Liver (tissue), 9 donors: ENCODE data around the gene MN1. TPM values are rescaled to one million over a fixed set of nuclear protein-coding genes. Genes with fewer than 3 reads are reported as not detected.

Source experiments
- DNase-seq: peaks from one replicate; pipeline ENCODE4 v3.0.0-alpha.2; 2017; ENCODE audit warnings: low spot score
- H3K27ac ChIP-seq, 2 donors: one replicate each; pipeline ENCODE4 v1.7.0; 2013; ENCODE audit warnings: inconsistent platforms in 2 of 2, low read length in 2 of 2, control low read depth in 1 of 2, low read depth in 1 of 2, mild to moderate bottlenecking in 1 of 2
- H3K27me3 ChIP-seq, 4 donors: one replicate each; pipeline versions ENCODE4 v1.6.1 to v1.7.0; 2013; ENCODE audit warnings: low read length in 3 of 4, inconsistent platforms in 1 of 4, mild to moderate bottlenecking in 1 of 4, moderate library complexity in 1 of 4; ENCODE audit not compliant: control insufficient read depth in 4 of 4, insufficient read depth in 4 of 4
- H3K36me3 ChIP-seq, 4 donors: one replicate each; pipeline versions ENCODE4 v1.6.1 to v1.7.0; 2013; ENCODE audit warnings: low read length in 3 of 4, mild to moderate bottlenecking in 3 of 4, low read depth in 1 of 4, moderate library complexity in 1 of 4; ENCODE audit not compliant: control insufficient read depth in 4 of 4, insufficient read depth in 3 of 4
- H3K4me1 ChIP-seq, 4 donors: one replicate each; pipeline versions ENCODE4 v1.6.1 to v1.7.0; 2013; ENCODE audit warnings: low read length in 3 of 4, mild to moderate bottlenecking in 3 of 4, moderate library complexity in 1 of 4; ENCODE audit not compliant: control insufficient read depth in 4 of 4, insufficient read depth in 4 of 4
- H3K4me3 ChIP-seq, 3 donors: one replicate each; pipeline versions ENCODE4 v1.6.1 to v1.7.0; 2013; ENCODE audit warnings: low read length in 3 of 3, control low read depth in 1 of 3, low read depth in 1 of 3, mild to moderate bottlenecking in 1 of 3
- H3K9ac ChIP-seq, 2 donors: one replicate each; pipeline ENCODE4 v1.7.0; 2013; ENCODE audit warnings: low read length in 2 of 2, mild to moderate bottlenecking in 2 of 2, moderate library complexity in 2 of 2, control low read depth in 1 of 2, low read depth in 1 of 2
- H3K9me3 ChIP-seq, 4 donors: one replicate each; pipeline versions ENCODE4 v1.6.1 to v1.7.0; 2013; ENCODE audit warnings: low read length in 3 of 4; ENCODE audit not compliant: control insufficient read depth in 4 of 4
- ATF3 ChIP-seq: IDR thresholded peaks from 2 replicates; pipeline ENCODE4 v1.6.1; 2016; ENCODE audit warnings: antibody characterized with exemption
- CTCF ChIP-seq: fragments of 150-350 bp; IDR thresholded peaks from 2 replicates; pipeline ENCODE4 v1.5.1; 2017; ENCODE audit warnings: improper control_type of control experiment, low read depth, low read length; ENCODE audit not compliant: missing input control
- EGR1 ChIP-seq, 2 donors: IDR thresholded peaks; 2 replicates each; pipeline ENCODE4 v1.6.1; 2016 to 2018; ENCODE audit warnings: antibody characterized with exemption in 2 of 2, low read depth in 2 of 2
- FOXA1 ChIP-seq: IDR thresholded peaks from 2 replicates; pipeline ENCODE4 v1.6.1; 2016; ENCODE audit warnings: antibody characterized with exemption
- FOXA2 ChIP-seq: IDR thresholded peaks from 2 replicates; pipeline ENCODE4 v1.6.1; 2016; ENCODE audit warnings: antibody characterized with exemption
- GABPA ChIP-seq, 2 donors: IDR thresholded peaks in 1 of 2; conservative IDR thresholded peaks in 1 of 2; 2 replicates each; pipeline ENCODE4 v1.6.1; 2016; ENCODE audit warnings: antibody characterized with exemption in 2 of 2, mild to moderate bottlenecking in 1 of 2, moderate library complexity in 1 of 2
- HNF4A ChIP-seq, 2 donors: conservative IDR thresholded peaks; 2 replicates each; pipeline ENCODE4 v1.6.1; 2016; ENCODE audit warnings: antibody characterized with exemption in 2 of 2, mild to moderate bottlenecking in 2 of 2
- HNF4G ChIP-seq: IDR thresholded peaks from 2 replicates; pipeline ENCODE4 v1.6.1; 2016; ENCODE audit warnings: antibody characterized with exemption
- JUND ChIP-seq, 2 donors: IDR thresholded peaks; 2 replicates each; pipeline ENCODE4 v1.6.1; 2016; ENCODE audit warnings: antibody characterized with exemption in 2 of 2
- MAX ChIP-seq: IDR thresholded peaks from 2 replicates; pipeline ENCODE4 v1.6.1; 2016; ENCODE audit warnings: antibody characterized with exemption
- NR2F2 ChIP-seq: IDR thresholded peaks from 2 replicates; pipeline ENCODE4 v1.6.1; 2016; ENCODE audit warnings: antibody characterized with exemption
- RAD21 ChIP-seq, 2 donors: IDR thresholded peaks; 2 replicates each; pipeline ENCODE4 v1.6.1; 2016; ENCODE audit warnings: antibody characterized with exemption in 2 of 2, mild to moderate bottlenecking in 2 of 2
- REST ChIP-seq: IDR thresholded peaks from 2 replicates; pipeline ENCODE4 v1.6.1; 2016; ENCODE audit warnings: antibody characterized with exemption, mild to moderate bottlenecking
- RXRA ChIP-seq, 2 donors: IDR thresholded peaks; 2 replicates each; pipeline ENCODE4 v1.6.1; 2017 to 2018; ENCODE audit warnings: antibody characterized with exemption in 2 of 2, mild to moderate bottlenecking in 1 of 2
- SP1 ChIP-seq: IDR thresholded peaks from 2 replicates; pipeline ENCODE4 v1.6.1; 2018; ENCODE audit warnings: antibody characterized with exemption, mild to moderate bottlenecking
- TAF1 ChIP-seq: conservative IDR thresholded peaks from 2 replicates; pipeline ENCODE4 v1.6.1; 2016; ENCODE audit warnings: antibody characterized with exemption, mild to moderate bottlenecking
- YY1 ChIP-seq: IDR thresholded peaks from 2 replicates; pipeline ENCODE4 v1.6.1; 2016; ENCODE audit warnings: antibody characterized with exemption, mild to moderate bottlenecking
- ZBTB33 ChIP-seq: IDR thresholded peaks from 2 replicates; pipeline ENCODE4 v1.6.1; 2016; ENCODE audit warnings: antibody characterized with exemption
- WGBS: extraction: QIAGEN DNeasy Blood & Tissue Kit; methylation state at CpG from one replicate; pipeline ENCODE4 v1.1.7; 2013; 5-methylcytosine and 5-hydroxymethylcytosine counted together
- polyA plus RNA-seq, 2 donors: library from polyadenylated mRNA; stranded (reverse) in 1 of 2; unstranded in 1 of 2; fragments of 200-250 nt in 1 of 2; fragments of >200 nt in 1 of 2; fragmentation: Nextera tagmentation in 1 of 2; extraction: Ambion mirVana in 1 of 2; gene quantifications; one replicate each; pipeline versions ENCODE4 v1.2.1 to v1.2.3, GENCODE V29; 2013 to 2015
- total RNA-seq, 2 donors: library from RNA; depleted of rRNA; stranded (reverse); fragments of >200 nt; gene quantifications; one replicate each; pipeline ENCODE4 v1.2.3, GENCODE V29; 2014
- donor health status: healthy.
- donor health status: healthy.
- donor health status: healthy.
- donor health status: healthy.
- donor health status: healthy.

The MN1 gene
- total and polyA plus RNA-seq, 4 donors: 0.10 to 0.33 (median 0.21) TPM

GRCh38 chr22:27717094-27717493, 84.5 kb downstream of the MN1 start:
- TF ChIP-seq FOXA2 (no peak), HNF4A (conservative IDR thresholded peaks at IDR 0.05) (no peak), HNF4G (no peak), ZBTB33 (no peak), GABPA (IDR thresholded peaks at IDR 0.05 in 1 of 2, conservative IDR thresholded peaks at IDR 0.05 in 1 of 2) (no peak), MAX (no peak), TAF1 (no peak), SP1 (no peak), RAD21 (IDR thresholded peaks at IDR 0.05) (no peak), ATF3 (no peak), YY1 (no peak), RXRA (IDR thresholded peaks at IDR 0.05) (no peak)
- Histone ChIP-seq H3K27ac (no peak overlapping the region), H3K4me1 (no peaks in the 10 kb centered on the region), H3K9ac (no peak overlapping the region), H3K36me3 (no peaks in the 10 kb centered on the region), H3K4me3 (no peak overlapping the region), H3K9me3 (peaks cover 2 to 9% (median 7%) of the 10 kb centered on the region in 4 donors), H3K27me3 (peaks cover 0 to 12% (median under 1%) of the 10 kb centered on the region in 4 donors)
- DNase-seq: no peak
- 64% methylated on average over 9 of the region's 9 CpGs for WGBS

GRCh38 chr22:27716074-27716473, 85.5 kb downstream of the MN1 start:
- TF ChIP-seq FOXA1 (no peak), JUND (IDR thresholded peaks at IDR 0.05) (no peak), SP1 (no peak), ZBTB33 (no peak), FOXA2 (no peak), ATF3 (no peak), RXRA (IDR thresholded peaks at IDR 0.05) (no peak), CTCF (no peak), MAX (no peak), EGR1 (IDR thresholded peaks at IDR 0.05; ENCODE audit: low read depth in 2 of 2) (no peak), GABPA (IDR thresholded peaks at IDR 0.05 in 1 of 2, conservative IDR thresholded peaks at IDR 0.05 in 1 of 2) (no peak), HNF4G (no peak), TAF1 (no peak), HNF4A (conservative IDR thresholded peaks at IDR 0.05) (no peak), REST (no peak), YY1 (no peak), NR2F2 (no peak), RAD21 (IDR thresholded peaks at IDR 0.05) (no peak)
- no peak overlapping the region for H3K9ac ChIP-seq
- H3K9me3 ChIP-seq: peaks cover 2 to 9% (median 7%) of the 10 kb centered on the region in 4 donors
- no peaks in the 10 kb centered on the region for H3K36me3 ChIP-seq
- no peak overlapping the region for H3K4me3 ChIP-seq
- peaks cover 0 to 12% (median under 1%) of the 10 kb centered on the region in 4 donors for H3K27me3 ChIP-seq
- 100% methylated on average over 1 of the region's 1 CpG for WGBS
- no peaks in the 10 kb centered on the region for H3K4me1 ChIP-seq
- H3K27ac ChIP-seq: no peak overlapping the region
- no peak for DNase-seq
